Mucosa of descending colon (tissue), 3 donors: Measurements from ENCODE around the gene PLEKHA8. TPM values are rescaled to one million over a fixed set of nuclear protein-coding genes. Genes with fewer than 3 reads are reported as not detected.

Experiments used
- ATAC-seq: fragments of 200-7000 bp; cut with Tn5 transposase; one replicate; pipeline ENCODE4 v1.9.1; 2020; ENCODE audit warnings: mild to moderate bottlenecking, moderate library complexity
- DNase-seq, 3 donors: peaks; one replicate each; pipeline ENCODE4 v3.0.0-alpha.2; 2020
- H3K36me3 ChIP-seq: fragments of 200-600 bp; one replicate; pipeline ENCODE4 v1.8.0; 2021; ENCODE audit warnings: low read depth, mild to moderate bottlenecking
- H3K4me1 ChIP-seq: fragments of 200-600 bp; one replicate; pipeline ENCODE4 v1.8.0; 2021; ENCODE audit warnings: low read depth, mild to moderate bottlenecking
- H3K4me3 ChIP-seq: fragments of 200-600 bp; one replicate; pipeline ENCODE4 v1.8.0; 2021; ENCODE audit warnings: mild to moderate bottlenecking
- H3K9me3 ChIP-seq: fragments of 200-600 bp; one replicate; pipeline ENCODE4 v1.8.0; 2021; ENCODE audit warnings: mild to moderate bottlenecking
- intact Hi-C, 2 donors: fragments of 100-400 bp; cut with DNase I in 1 of 2; cut with micrococcal nuclease in 1 of 2; formaldehyde crosslinking; loops; one replicate each; pipeline versions ENCODE4 v1.11.0 to v1.11.1; 2022; cut with DNase I, micrococcal nuclease
- total RNA-seq, 3 donors: library from RNA; stranded (reverse); fragmentation: NEBNext Ultra II Directional in 2 of 3; extraction: Animal tissue kit (Norgen Biotek cat#: 25700) in 2 of 3; gene quantifications; one replicate each; pipeline versions ENCODE4 v1.2.1 to v1.2.4, GENCODE V29; 2021 to 2023
- TF ChIP-seq, protein P1 (sequence below): fragments of 200-600 bp; IDR thresholded peaks from one replicate; pipeline ENCODE4 v1.8.0; 2022; ENCODE audit warnings: antibody characterized with exemption, mild to moderate bottlenecking
- donor health status: DM: no; HTN: no; CAD: no; lungs with moderate emphysema.
- donor health status: DM: no; HTN: no; CAD: no.
- donor health status: DM: no; HTN: yes; CAD: no.

PLEKHA8 gene
- total RNA-seq, 3 donors from 2014 or later: 11.7 to 13.0 (median 12.5) TPM

DNA sequence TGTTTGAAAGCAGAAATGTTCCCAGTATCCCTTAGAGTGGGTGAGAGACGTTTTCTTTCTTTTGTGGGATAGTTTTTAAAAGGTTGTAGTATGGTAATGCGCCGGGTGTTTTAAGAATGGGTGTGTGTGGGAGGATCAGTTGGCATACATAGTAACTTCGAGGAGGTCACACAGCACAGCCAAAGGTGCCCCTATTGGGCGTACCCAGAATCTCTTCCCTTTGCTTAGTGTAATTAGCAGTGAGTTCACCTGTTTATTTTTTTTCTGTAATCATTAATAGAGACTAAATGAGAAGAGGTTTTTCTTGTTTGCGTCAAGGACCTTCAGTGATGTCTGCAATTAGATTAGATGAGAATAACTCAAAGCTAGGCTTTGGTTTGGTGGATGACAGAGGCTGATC is 1.5 kb downstream of the PLEKHA8 start:
- no peak overlapping the region for H3K4me3 ChIP-seq
- TF ChIP-seq, protein P1, sequence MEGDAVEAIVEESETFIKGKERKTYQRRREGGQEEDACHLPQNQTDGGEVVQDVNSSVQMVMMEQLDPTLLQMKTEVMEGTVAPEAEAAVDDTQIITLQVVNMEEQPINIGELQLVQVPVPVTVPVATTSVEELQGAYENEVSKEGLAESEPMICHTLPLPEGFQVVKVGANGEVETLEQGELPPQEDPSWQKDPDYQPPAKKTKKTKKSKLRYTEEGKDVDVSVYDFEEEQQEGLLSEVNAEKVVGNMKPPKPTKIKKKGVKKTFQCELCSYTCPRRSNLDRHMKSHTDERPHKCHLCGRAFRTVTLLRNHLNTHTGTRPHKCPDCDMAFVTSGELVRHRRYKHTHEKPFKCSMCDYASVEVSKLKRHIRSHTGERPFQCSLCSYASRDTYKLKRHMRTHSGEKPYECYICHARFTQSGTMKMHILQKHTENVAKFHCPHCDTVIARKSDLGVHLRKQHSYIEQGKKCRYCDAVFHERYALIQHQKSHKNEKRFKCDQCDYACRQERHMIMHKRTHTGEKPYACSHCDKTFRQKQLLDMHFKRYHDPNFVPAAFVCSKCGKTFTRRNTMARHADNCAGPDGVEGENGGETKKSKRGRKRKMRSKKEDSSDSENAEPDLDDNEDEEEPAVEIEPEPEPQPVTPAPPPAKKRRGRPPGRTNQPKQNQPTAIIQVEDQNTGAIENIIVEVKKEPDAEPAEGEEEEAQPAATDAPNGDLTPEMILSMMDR: no peak
- H3K9me3 ChIP-seq: no peaks in the 10 kb centered on the region
- DNase-seq: peak in 1 of 3 donors; percentile 29
- H3K36me3 ChIP-seq: no peaks in the 10 kb centered on the region
- peaks cover 30% of the 10 kb centered on the region for H3K4me1 ChIP-seq
- ATAC-seq: no peak
- intact Hi-C loops: no loop called here

DNA sequence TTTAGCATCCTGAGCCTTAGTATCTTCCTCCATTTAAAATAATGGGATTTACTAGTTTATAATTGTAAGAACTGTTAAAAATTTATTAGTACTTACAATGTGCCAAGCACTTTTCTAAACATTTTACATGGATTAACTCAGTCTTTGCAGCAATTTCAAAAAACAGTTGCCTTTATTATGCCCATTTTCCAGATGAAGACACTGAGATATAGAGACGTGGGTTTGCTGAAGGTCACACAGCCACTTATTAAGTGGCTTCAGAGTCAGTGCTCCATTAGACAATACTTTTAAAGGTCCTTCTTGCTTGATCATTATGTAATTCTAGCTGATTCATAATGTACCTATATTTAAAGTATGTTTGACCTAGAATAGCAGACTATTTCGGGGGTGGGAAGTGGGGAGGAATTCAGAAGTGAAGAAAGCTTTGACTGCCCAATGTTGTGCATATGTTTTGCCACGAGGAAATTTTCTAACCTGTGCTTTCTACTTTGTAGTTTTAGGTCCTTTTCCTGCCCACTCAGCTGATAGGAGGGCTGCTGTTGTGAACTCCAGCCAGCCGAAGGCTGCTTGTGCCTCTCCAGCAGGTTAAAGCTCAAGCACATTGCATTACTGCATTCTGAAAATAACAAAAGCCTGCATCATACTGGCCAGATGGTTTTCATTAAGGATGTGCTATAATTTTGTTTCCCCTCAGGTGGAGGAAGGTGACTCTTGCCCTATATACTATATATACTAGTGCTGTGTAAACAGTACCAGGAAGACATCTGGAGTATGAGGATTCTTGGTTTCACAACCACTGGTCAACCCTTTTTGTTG is 4.3 kb downstream of the PLEKHA8 start:
- H3K4me3 ChIP-seq: no peak overlapping the region
- TF ChIP-seq, protein P1: no peak
- ATAC-seq: peak; percentile 20
- H3K9me3 ChIP-seq: no peaks in the 10 kb centered on the region
- DNase-seq: no peak
- H3K4me1 ChIP-seq: peaks cover 20% of the 10 kb centered on the region
- intact Hi-C loops: no loop called here
- H3K36me3 ChIP-seq: no peaks in the 10 kb centered on the region

DNA sequence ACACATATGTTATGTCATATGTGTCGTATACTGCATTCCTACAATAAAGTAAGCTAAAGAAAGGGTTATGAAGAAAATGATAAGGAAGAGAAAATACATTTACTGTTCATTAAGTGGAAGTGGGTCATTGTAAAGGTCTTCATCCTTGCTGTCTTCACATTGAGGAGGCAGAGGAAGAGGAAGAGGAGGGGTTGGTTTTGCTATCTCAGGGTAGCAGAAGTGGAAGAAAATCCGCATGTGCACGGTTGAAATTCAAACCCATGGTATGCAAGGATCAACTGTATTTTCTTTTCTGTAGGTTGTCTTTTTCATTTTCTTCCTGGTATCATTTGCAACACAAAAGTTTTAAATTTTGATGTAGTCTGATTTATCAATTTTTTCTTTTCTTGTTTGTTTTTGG is 6.3 kb downstream of the PLEKHA8 start:
- DNase-seq: no peak
- TF ChIP-seq, protein P1: no peak
- no peak for ATAC-seq
- Histone ChIP-seq H3K4me1 (peaks cover 15% of the 10 kb centered on the region), H3K4me3 (no peak overlapping the region), H3K9me3 (no peaks in the 10 kb centered on the region), H3K36me3 (no peaks in the 10 kb centered on the region)
- intact Hi-C loops: no loop called here

DNA sequence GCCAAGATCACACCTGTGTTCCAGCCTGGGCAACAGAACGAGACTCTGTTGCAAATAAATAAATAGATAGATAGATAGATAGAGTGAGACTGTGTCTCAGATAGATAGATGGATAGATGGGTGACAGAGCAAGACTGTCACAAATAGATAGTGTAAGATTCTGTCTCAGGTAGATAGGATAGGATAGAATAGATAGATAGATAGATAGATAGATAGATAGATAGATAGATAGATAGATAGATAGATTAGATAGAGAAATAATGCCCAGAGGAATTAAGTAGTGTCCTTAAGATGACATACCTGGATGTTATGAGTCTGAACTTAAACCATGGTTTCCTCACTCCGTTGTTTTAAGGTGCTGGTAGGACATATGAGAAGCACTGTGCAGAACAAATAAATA is 8.0 kb downstream of the PLEKHA8 start:
- Histone ChIP-seq H3K4me1 (peaks cover 9% of the 10 kb centered on the region), H3K36me3 (no peaks in the 10 kb centered on the region), H3K4me3 (no peak overlapping the region), H3K9me3 (no peaks in the 10 kb centered on the region)
- DNase-seq: no peak
- intact Hi-C loops: no loop called here
- ATAC-seq: no peak
- TF ChIP-seq, protein P1: no peak

DNA sequence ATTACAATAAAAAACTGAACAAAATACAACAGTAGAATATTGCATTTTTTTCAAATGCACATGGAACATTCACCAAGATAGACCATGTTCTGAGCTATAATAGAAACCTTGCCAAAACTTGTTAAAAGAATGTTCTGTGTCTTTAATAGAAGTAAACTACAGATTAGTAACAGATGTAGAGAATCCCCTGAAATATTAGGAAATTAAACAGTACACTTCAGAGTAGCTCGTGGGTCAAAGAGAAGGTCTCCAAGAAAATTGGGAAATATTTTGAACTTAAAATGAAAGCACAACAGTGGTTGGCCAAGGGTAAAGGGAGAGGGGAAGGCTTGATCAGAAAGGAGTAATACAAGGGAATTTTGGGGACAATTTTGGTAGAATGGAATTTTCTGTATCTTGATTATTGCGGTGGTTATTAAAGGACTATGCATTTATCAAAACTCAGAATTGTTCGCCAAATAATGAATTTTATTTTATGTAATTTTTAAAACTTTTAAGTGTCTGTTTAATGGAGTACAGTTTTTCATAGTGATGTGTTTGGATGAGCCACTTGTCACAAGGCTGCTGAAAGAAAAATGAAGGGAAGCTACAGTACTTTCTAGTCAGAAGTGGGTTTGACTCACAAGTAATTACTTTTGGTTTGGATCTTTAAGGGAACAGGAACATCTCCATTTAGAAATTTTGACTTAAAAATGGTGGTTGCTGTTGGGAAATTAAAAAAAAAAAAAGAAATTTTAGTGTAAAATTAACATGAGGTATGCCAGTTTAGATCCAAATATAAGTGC is 10.2 kb downstream of the PLEKHA8 start:
- no peaks in the 10 kb centered on the region for H3K36me3 ChIP-seq
- H3K9me3 ChIP-seq: no peaks in the 10 kb centered on the region
- no peak for DNase-seq
- H3K4me3 ChIP-seq: no peak overlapping the region
- no peak for ATAC-seq
- TF ChIP-seq, protein P1: no peak
- H3K4me1 ChIP-seq: peaks cover 3% of the 10 kb centered on the region
- intact Hi-C loops: no loop called here
